DMS79 treated with DMSO at 0.1 percent for 48 hours (cell line): ENCODE data around the gene NKD2.
"Not testable (repeated sequence)": the region's sequence is repeated elsewhere in the genome, so short reads cannot be mapped to it uniquely, and the experiment has no call there.

Experiments
- DNase-seq: peaks from one replicate; lab custom pipeline; 2025; lab: John Stamatoyannopoulos, UW

The NKD2 gene

DNA sequence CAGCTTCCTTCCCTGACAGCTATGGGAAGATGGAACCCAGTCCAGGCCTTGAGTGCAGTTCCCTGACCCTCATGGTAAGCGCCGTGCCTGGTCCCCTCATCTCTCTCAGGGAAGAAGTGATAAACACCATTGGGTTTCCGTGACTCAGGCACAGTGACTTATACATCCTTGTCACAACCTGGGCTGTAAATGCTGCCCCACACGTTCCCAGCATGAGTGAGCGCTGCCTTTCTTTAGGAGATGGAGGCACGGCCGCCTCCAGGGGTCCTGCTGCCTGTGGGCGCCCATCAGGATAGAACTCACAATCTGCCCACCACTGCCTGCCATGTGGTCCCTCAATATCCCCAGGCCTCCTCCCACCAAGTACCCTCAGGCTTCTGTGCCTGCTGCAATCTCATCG, 8.3 kb upstream of the NKD2 start:
- DNase-seq, result no peak

DNA sequence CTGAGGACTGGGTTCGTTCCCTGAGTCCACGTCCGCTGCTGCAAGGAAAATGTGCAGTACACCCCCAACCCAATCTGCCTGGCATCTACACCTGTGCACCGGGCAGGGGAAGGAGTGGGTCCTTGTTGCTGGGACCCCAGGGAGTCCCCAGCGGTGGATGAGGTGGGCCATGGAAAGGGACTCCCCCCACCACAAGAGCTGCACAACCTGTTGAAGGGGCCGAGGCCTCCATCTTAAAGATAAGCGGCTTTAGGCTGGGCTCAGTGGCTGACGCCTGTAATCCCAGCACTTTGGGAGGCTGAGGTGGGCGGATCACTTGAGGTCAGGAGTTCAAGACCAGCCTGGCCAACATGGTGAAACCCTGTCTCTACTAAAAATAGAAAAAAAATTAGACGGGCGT, 7.8 kb upstream of the NKD2 start:
- DNase-seq, result not testable (repeated sequence)

DNA sequence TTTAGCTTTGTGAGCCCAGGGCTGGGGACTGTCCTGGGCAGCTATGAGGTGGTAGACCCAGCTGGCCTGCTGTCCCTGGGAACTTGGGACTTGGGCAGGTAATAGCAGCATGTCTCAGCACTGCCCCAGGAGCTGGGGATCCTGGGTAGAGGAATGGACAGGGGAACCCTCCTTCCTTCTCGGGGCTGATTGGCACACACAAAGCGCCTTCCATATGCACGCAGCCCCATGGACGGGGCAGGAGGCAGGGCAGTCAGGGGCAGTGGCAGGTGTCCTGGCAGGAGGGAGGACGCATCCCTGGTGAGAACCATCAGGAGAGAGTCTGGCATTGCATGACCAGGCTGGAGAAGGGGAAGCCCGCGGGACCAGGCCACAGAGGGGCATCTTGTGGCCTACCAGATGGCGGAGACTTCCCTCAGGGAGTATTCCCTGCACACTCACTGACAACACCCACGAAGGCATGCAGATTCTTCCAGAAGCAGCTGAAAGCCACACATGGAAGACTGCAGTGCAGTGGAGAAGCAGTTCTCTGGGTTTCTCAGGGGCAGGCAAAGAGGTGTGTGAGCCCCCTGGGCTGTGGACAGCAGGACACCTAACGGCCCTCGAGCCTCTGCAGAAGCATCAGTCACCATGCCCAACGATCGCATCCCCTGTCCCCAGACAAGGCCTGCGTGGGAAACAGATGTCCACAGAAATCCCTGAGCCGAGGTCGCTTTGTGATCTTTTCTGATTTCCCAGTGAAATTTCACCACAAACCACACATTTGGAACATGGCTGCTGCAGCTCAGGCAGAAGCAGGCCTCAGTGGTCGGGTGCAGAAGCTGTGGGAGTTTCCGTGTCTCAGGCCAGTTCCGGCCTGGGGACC, 7.0 kb upstream of the NKD2 start:
- DNase-seq, result no peak

DNA sequence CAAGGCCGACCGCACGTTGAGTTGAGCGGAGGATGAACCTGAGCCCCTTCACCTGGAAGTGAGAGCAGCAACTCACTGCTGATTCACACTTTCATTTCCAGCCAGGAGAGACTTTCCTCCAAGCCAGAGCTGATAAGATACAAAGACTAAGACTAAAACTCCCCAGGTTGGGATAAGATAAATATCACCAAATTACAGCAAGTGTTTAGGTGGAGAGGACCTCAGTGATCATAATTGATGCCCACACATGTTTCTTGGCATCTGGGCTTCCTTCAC, 6.4 kb upstream of the NKD2 start:
- DNase-seq, result no peak

DNA sequence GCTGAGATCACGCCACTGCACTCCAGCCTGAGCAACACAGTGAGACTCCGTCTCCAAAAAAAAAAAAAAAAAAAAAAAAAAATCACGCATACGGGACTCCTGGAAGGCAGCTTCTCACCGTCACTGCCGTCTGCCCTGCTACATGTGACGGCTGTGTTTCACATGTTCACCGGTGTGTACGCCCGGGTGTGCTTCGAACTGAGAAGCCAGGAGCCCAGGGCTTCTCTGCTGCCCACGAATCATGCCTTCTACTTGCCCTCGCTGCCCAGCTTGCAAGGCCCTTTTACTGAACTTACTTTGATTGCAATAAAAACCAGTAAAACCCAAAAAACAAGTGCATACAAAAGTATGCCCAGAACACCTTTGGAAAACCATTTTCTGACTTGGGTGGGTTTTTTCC, 5.8 kb upstream of the NKD2 start:
- DNase-seq, result peak; percentile 56

DNA sequence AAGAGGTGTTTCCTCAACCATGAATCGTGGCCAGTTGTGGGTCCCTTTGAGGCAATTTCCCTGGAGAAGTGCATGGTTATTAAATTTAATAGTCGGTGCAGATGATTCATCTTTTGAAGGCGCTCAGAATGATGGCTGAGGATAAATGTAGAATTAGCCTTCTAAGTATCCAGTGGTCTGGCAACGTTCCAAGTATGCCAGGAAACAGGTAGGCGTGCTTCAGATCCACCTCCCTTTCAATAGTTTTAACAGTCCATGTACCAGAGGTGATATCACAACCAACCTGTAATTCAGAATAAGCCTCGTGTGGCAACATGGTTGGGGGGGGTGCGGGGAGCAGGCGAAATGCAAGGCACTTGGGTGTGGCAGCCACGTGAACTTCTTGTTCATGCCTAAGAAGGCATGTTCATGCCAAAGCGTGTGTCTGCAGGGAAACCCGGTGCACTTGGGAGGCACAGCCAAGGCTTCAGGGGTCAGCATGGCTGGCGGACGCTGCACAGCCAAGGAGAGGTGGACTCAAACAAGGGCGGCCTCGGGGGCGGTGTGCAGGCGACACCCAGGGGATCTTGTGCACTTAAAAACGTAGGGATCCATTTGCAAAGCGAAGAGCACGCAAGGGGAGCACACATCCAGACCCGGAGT, 5.2 kb upstream of the NKD2 start:
- DNase-seq, result peak; percentile 93

DNA sequence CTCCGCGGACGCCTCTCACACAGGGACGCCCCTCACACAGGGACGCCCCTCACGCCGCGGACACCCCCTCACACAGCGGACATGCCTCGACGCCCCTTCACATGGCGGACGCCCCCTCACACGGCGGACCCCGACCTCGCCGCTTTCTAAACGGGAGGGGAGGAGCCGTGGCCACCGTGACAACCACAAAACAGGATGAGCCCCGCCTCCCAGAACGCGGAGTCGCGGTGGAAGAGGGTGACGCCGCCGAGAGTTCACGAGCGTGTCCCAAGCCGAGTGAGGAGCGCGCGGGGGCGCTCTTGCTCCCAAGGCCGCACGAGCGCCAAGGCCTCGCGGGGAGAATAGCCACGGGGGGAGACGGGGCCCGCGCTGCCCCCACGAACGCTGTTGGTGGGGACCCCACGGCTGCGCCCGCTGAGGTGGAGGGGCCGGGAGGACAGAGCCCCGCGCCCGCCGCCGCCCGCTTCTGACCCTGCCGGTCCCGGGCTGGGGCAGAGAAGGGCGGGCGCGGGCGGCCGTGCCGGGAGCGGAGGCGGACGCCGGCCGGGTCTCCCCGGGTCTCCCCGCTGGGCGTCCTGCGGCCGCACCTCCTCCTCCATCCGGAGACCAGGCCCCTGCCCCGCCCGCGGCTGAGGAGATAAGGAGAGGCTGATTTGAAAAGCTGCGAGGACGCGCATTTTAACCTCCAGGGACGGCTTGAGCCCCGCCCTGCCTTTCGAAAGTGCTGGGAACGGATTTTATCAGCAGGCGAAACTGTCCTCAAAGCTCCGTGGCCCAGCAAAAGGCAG, 3.9 kb upstream of the NKD2 start:
- DNase-seq, result no peak

DNA sequence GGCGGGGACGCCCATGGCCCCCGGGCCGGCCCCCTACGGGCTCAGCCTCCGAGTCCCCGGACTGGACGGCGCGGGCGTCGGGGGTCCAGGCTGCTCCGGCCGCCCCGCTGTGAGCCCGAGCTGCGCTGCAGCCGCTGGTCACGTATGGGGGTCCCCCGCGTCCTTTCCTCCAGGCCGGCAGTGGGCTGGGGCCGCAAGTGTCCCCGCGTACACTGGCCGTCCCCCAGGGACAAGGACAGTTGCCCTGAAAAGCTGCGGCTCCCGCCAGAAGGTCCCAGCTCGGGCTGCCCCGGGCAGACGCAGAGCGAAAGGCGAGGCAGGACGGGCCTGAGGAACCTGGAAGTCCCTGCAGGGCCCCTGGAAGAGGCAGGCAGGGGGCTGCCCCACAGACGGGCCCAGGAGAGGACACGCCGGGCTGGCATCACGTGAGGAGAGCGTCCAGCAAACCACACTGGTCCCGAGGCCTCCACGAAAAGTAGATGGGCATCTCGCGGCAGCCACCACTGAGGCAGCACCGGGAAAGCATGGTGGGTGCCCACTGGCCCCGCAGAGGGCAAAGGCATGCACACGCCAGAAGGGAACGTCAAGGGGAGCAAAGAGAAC, 3.3 kb upstream of the NKD2 start:
- no peak for DNase-seq

DNA sequence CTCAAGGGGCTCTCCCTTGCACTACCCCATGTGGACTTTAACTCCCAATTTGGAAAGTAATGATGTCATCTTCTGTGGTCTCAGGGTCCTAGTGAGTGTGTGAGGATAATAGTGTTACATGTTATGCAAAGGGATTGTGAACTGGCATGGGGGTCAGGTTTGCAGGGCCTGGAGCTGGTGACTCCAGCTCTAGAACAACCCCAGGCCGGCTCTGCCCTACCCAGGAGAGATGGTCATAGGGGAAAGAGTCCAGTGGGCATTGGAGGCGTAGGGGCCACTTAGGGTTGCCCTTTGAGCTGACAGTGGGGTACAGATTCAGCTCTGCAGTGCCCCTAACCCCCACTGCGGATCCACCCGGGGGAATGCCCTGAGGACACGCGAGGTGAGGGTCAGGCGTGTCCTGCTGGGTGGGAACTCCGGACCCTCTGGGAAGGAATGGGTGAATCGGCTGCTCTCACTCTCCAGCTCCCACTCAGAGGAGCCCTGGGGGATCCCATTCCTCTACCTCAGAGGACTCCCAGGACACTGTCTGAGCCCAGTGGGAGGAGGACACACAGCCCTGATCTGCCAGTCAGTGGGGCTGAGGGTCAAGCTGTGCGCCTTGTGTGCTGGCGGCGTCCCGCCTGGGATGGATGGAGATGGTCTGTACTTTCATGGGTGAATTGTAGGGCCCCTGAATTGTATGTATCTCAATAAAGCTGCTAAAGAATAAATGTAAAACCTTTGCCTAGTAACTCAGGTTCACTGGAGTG, 2.5 kb upstream of the NKD2 start:
- DNase-seq, result no peak

DNA sequence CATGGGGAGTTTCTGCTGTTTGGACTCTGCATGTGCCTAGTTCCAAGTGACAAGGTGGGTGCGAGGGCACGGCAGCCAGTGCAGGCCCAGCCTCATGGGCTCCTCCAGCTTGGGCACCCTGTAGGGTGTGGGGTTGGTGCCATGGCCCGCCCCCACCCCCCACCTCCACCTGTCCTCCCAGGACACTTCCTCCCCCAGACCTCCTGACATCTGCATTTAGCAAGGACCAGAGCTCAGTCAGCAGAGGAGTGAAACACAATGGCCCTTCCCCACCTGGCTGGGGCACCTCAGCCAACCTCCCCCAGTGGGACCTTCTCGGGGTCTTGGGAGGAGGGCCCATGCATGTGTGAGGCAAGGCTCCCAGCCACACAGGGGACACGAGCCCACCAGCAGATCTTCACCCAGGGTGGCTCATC, 1.9 kb upstream of the NKD2 start:
- no peak for DNase-seq

DNA sequence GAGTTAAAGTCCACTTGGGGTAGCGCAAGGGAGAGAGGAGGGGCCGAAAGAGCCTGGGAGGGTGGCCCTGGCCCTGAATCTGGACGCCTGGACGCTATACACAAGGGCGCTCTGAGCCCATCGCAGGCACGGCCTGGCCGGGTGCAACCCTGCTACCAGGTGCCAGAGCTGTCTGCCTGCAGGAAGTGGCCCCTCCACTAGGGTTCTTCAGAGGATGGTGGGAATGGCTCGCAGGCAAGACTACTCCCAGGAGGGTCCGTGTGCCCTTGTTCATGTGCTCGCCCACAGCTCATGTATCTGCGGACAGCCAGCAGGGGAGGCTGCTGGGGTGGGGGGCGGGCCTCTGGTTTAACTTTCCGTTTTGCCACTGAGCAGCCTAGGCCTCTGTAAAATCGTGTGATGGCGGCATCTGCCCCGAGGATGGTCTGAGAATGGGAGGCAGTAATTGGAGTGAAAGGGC, 1.4 kb upstream of the NKD2 start:
- no peak for DNase-seq

DNA sequence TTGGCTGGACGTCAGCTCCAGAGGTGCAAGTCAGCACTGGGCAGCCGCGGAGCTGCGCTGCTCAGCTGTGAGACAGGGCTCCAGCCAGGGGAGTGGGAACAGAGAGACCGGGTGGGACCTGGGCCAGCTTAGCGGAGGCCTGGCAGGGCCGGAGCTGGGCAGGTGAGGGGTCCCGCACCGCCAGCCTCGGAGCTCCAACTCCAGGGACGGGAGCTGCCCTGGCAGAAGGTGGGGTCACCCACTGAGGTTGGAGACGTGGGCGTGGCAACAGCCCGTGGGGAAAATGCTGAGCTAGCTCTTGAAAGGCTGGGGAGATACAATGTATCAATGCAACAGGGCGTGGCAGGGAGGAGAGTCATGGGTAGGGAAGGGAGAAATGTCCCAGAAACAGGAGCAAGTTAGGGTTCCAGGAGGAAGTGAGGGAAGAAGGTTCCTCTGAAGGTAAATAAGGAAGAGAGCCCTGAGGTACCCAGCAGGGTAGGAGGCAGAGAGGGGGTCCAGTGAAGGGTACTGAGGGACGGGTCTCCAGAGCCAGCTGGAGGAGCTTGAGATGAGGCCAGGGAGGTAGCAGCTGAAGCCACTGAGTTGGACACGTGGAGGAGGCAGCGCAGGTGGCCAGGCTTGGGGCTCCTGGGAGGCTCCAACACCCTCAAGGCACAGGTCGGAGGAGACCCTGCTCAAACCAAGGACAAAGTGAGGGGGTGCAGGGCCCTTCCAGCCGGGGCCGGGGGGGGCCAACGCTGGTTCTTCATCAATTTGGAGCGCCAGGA, 736 bp upstream of the NKD2 start:
- no peak for DNase-seq

DNA sequence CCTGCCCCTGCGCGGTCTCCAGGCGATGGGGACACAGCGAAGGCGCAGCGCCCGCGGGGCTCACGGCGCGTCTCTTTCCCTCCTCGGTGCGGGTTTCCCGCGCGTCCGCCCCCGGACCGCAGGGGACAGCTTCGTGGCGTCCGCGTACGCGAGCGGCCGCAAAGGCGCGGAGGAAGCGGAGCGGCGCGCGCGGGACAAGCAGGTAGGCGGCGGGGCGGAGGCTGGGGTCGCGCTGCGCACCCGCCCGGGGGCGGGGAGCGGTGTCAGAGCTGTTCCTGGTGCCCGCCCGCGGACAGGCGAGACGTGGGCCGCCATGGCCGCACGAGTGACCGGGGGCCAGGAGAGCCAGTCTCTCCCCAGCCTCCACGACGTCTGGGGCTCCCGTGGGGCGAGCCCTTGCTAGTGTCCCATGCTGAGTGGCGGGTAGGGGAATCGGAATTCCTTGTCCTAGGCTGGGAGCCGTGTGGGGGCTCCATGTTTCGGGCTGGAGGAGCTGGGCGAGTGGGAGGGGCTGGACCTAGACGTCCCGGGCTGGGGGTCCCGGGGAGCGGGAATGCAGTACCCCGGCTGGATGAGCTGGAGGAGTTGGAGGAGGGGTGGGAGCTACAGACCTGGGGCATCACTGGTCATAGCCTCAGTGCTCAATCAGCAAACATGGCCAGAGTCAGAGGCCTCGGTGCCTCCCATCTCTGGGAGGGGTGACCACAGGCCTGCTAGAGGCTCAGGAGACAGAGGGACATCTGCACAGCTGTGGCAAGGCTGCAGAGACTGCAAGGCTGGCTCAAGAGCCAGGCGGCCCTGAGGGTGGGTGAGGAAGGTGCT, 968 bp downstream of the NKD2 start:
- DNase-seq, result no peak

DNA sequence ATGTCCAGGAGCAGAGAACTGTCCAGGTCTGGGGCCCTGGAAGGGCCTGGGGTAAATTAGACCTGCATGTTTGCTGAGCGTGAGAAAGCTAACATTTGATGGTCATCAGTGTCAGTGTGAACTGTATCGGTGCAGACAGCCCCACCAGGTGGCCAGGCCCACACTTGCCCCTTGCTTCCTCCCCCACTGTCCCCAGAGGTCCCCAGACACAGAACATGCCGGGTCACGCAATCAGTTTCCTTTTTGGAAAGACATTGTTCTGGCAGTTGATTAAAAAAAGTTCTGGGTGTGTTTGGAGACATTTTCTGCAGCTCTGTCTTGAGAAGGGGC, 1.5 kb downstream of the NKD2 start:
- no peak for DNase-seq

DNA sequence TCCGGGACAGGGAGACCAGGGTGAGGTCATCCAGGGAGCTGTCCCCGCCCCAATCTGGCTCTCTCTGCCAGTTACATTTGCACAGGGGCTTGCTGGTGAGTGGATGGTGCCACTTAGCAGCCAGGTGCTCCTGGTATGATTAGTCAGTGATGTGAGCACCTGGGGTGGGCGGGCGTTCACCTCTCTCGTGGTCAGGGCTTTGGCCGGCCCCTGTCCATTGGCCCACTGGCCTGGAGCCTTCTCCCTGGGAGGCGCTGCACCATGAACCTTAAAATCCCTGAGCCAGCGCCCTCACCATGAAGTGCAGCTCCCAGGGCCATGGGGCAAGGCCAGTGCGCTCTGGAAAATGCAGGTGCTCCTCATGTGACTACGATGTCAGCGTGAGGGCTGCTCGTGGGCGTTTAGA, 2.0 kb downstream of the NKD2 start:
- DNase-seq, result no peak

DNA sequence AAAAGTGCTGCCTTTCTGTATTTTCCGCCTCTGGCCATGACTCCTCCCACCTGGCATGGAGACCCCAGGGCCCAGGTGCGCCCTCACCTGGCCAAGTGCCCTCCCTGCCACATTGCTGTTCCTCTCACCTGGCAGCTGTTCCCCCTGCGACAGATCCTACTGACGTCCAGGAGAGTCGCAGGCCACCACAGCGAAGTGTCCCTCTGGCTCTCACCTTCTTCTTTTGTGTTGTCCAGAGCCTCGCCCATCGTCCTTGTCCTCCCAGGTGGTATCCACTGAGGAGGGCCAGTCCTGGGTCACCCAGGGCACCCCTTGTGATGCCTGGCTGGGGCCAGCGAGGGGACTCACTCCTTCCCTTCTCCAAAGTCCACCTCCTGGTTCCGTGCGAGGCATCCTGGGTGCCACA, 2.6 kb downstream of the NKD2 start:
- DNase-seq, result no peak

DNA sequence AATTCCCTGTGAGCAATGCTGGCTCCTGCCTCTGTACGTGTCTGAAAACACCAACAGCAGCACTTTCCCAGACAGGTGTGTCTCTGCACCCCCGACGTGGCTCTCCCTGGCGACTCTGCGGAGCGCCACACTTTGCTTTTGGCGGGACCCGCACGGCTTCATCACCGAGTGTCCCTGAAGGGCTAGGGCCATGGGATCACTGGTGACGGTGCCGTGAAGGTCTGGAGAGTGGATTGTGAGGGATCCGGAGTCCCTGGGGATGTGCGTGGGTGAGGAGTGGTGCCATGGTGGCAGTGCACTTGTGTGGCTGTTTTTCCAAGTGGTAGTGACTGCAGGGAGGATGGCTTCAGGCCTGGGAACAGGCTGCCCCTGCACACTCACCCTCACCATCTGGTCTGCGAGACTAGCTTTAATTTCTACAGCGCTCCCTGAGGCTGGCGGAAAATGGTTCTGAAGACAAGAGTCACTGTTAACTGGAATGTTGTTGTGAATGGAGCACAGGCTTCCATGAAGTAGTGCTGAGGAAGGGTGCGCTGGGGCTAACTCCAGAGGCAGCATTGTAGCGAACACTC, 3.2 kb downstream of the NKD2 start:
- DNase-seq, result no peak

DNA sequence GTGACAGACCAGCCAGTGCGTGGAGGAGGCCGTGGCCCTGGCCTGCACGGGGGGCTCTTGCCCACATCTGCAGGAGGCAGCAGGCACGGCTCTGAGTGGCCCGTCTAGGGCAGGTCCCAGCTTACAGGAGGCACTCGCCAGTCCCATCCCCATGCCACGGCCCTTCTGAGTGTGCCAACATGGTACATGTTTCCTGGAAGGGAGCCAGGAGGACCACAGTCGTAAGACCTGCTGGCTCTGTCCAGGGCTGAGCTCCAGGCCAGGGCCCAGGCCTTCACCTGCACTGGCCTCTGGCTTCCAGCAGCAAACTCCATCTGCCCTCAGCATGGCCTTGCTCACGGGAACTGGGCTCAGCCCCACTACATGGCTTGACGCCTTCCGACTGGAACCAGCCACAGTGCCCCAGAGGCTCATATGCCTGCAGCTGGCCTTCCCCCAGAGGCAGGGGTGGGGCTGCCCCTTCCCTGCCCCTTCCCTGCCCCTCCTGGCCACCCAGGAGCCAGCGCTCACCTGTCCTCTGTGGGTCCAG, 3.8 kb downstream of the NKD2 start:
- no peak for DNase-seq

DNA sequence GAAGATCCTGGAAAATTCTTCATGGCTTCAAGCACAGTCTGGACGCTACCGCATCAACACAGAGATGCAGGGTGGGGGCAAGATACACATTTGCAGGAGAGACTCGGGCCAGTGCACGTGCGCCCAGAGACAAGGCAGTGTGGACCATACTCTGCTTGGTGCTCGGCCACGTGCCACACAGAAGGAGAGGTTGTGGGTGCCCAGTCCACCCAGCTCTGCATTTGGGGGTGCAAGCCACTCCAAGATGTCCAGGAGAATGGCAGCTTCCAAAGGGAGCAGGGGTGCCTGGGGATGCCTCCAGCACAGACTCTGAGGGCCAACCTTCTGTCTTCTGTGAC, 4.3 kb downstream of the NKD2 start:
- DNase-seq, result no peak
